ENCODE data around the gene PACRG.

The PACRG gene

DNA sequence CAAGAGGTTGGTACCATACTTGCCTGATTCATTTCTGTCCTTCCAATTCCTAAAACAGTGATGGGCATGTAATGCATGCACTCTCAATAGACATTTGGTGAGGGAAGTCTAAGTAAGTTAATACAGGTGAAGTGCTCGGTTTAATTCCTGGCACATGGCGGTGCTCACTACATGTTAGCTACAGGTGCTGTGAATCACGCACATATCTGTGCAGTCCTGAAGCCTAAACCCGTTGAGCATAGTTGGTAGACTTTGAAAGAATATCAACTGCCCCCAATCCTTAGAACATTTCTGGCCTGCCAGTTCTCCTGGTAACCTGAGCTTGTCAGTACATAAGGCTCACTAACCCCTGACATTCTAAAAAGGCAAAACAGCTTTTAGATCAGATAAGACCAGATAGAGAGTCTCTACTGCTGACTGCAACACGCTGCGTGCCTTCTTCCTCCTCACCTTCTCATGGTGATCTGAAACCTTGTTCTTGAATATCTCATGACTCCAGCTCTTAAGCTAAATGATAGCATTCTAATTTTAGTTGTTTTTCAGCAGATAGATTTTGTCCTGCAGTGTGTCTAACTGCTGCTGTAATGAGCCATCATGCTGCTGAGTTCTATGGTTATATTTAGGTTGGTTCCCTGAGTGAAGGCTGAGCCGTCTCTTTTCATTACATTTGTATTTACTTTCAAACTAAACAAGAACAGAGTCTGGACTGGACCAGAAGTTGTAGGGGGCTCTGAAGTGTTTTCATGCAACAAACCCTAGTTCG is 358.3 kb downstream of the PACRG start:
- no peak for DNase-seq (ENCODE audit: low read depth)

DNA sequence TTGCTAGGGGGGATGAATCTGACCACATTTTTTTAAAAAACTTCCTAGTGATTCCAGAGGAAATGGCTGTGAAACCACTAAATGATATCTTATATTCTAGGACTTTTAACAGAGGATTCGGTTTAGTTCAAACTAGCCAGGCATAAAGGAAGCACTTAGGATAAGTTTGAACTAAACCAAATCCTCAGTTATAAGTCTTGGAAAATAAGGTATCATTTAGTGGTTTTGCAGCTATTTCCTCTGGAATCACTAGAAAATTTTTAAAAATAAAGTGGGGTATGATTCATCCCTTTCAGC is 358.8 kb downstream of the PACRG start:
- no peak for DNase-seq (ENCODE audit: low read depth)

DNA sequence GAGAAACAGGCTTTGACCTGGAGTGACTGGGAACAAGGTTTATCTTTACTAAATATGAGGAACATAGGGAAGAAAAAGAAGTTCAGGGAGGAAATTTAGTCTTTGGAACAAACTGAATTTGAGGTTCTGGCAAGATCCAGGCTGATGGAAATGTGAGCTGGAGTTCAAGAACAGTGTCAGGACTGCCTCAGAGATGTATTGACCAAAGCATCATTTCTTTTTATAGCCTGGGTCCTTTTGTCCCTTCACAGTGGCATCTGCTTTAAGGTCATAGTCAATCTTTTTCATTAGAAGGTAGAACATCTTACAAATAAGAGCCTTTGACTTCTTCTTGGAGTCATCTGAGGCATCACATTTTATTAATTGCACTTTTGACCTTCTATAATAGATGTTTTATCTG is 360.2 kb downstream of the PACRG start:
- DNase-seq (ENCODE audit: low read depth) = no peak

DNA sequence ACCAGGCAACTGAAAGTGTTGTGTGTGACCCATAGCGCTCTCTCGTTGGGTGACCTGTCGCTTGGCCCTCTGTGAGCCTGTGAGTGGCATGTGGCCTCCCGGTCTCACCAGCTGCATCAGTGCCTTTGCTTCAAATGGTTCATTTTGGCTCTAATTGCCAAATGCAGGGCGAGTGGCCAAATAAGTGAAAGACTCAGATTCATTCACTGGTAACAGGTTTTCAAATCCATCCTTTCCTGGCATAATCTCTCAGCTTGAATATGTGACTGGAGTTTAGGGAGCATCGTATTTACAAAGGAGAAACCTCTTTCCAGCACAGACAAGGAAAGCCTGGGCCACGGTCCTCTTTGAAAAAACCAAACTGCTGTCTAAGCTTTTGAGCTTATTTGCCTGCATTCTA is 365.1 kb downstream of the PACRG start:
- DNase-seq (ENCODE audit: low read depth) = no peak

DNA sequence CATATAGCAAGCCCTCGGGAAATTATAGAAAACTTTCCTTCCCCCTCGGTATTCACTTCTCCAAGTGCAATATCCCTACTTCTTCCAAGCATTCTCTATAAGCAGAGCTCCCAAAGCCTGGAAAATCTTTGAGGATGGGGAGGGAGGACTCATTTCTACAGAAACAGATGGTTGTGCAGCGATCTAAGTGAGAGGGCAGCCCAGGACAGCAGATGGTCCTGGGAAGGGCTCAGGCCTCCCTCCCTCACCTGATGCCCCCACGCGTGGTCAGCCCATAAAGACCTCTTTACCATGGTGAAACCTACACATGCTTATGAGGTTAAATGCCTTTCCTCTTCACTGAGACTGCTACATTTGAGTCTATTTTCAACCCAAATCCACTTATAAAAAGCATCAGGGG is 367.1 kb downstream of the PACRG start:
- no peak for DNase-seq (ENCODE audit: low read depth)

DNA sequence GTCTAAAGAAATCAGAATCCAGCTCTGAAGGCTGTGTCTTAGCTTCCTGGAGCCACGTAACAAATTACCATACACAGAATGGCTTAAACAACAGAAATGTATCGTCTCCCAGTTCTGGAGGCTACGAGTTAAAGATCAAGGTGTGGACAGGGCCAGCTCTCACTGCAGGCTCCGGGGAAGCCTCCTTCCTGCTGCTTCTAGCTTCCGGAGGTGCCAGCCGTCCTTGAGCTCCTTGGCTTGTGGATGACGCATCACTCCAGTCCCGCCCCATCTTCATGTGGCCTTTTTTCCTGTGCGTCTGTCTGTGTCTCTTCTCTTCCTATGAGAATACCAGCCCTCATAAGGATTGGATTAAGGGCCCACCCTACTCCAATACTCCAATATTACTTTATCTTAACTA is 367.6 kb downstream of the PACRG start:
- no peak for DNase-seq (ENCODE audit: low read depth)

DNA sequence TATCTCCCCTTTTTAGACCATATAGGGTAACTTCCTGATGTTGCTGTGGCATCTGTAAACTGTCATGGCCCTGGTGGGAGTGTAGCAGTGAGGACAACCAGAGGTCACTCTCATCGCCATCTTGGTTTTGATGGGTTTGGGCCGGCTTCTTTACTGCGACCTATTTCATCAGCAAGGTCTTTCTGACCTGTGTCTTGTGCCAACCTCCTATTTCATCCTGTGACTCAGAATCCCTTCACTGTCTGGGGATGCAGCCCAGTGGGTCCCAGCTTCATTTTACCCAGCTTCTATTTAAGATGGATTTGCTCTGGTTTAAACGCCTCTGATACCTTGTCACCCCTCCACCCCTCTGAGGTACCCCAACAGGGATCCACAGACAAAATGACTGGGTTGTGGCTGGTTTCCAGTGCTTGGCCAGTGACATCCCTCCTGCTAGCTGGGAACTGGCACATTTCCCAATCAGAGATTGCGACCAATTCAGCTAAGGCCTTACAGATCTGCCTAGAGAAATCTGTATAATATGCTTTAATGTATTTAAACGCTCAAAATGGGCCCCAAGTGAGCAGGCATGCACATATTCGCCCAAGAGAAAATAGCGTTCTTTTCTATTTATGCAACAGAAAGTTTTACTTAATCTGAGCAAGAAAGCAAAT is 371.2 kb downstream of the PACRG start:
- DNase-seq (ENCODE audit: low read depth) = no peak

DNA sequence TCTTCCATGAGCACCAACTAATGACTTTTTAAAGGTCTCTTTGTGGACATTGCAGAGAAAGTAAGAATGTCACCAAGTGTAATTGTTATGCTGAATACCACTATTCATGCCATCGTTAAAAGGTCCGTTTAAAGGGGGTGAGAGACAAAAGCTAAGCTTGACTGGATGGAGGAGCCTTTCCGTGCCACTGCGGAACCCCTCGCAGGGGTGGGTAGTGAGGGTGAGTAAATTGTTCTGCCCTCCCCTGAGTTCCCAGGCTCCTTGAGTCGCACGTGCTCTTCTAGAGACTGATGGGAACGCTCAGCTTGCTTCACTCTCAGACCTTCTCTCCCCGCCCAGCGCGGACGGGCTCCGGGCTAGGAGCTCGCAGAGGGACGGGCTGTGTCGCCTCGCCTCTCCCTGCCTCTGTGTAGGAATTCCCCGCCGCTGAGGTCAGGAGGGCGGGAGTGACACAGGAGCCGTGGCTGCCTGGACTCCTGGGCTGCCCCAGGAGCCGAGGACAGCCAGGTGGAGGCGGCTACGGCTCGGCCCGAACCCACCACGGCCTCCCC is 371.9 kb downstream of the PACRG start:
- no peak for DNase-seq (ENCODE audit: low read depth)

DNA sequence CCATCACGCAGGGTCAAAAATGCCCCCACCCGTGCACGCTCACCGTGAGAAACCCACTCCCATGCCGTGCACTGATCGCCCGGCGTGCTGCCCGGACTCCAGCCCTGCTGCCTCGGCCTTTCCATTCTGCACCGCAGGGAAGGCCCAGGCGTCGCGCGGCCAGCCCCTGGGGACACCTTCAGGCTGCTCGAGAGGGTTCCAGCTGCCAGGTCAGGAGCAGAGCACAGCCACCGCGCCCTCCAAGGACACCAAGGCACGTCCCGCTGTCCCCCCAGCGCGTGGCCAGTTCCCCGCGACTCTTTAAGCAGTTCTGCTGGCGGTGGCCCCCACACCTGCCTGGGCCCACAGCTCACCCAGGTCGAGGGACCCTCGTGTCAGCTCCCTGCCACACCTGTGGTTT is 372.5 kb downstream of the PACRG start:
- DNase-seq (ENCODE audit: low read depth) = no peak

DNA sequence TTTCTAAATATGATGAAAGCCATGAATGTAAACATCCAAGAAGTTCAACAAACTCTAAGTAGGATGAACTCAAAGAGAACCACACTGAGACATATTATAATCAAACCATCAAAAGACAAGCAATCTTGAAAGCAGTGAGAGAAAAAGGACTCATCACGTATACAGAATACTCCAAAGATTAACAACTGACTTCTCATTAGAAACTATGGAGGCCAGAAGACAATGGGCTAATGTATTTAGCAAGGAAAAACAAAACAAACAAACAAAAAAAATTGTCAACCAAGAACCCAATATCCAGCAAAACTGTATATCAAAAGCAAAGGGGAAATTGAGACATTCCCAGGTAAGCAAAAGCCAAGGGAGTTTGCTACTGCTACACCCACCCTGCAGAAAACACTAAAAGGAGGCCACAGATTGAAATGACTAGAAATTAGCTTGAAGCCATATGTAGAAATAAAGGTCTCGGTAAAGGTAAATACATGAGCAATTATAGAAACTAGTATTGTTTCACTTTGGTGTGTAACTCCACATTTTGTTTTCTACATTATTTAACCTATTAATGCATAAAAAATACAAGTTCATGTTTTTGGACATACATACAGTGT is 385.7 kb downstream of the PACRG start:
- DNase-seq (ENCODE audit: low read depth) = no peak

DNA sequence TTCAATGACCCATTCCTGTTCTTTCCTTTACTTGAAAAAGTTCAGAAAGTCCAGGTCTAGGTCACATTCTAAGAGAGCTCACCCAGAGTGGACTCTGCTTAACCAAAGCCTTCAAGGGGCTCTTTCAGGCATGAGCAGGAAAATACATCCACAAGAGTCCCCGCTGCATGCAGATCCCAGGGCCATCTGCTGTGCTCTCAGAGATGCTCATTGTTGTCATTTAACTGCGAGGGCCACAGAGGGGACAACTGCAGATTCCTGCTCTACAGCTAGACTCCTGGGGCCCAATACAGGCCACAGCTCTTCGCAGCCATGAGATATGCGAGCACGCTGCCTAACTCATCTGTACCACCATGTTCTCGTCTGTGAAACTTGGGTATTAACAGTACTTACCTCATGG is 391.2 kb downstream of the PACRG start:
- DNase-seq (ENCODE audit: low read depth) = no peak

DNA sequence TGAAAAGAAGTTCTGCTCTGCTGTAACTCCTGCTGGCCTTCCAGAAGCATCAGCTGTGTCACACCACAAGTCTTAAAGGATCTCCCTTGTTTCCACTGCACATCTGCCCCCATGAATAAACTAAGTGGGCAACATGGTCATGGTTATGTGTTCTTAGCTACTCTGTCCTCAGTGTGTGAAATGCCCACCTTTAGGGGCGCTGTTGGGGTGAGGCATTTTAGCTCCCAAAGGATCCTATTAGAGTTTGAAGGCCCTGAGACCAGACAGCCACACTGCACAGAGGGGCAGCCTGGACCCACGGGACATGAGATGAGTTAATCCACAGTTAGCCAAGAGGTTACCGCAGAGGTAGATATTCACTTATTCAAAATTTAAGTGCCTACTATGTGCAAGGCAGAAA is 392.4 kb downstream of the PACRG start:
- no peak for DNase-seq (ENCODE audit: low read depth)

DNA sequence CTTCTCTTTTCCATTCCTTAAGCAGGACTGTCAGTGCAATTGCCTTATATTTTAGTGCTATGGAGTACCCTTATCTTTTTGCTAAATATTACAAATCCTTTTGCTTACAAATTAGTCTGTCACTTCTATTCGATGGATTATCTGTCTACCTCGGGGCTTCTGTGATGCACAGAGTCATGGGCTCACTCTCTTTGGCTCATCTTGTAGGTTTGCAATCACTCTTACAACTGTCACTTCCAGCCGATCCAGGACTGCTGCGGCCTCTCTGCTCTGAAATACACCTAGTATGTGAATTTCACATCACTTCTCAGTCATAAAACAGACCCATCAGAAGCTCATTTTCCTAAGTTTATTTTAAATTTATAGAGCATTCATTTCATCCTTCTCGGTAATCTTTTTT is 393.5 kb downstream of the PACRG start:
- DNase-seq (ENCODE audit: low read depth) = no peak

DNA sequence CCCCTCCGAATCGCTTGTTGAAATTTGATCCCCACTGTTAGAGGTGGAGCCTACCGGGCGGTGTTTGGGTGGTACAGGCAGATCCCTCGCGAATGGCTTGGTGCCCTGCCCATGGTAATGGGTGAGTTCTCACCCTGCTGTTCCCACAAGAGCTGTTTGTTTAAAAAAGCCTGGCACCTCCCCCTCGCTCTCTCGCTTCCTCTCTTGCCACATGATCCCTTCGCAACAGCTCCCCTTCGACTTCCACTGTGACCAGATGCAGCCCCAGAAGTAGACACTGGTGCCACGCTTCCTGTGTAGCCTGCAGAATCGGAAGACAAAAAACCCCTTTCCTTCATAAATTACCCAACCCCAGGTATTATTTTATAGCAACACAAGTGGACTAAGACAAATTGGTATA is 394.6 kb downstream of the PACRG start:
- no peak for DNase-seq (ENCODE audit: low read depth)

DNA sequence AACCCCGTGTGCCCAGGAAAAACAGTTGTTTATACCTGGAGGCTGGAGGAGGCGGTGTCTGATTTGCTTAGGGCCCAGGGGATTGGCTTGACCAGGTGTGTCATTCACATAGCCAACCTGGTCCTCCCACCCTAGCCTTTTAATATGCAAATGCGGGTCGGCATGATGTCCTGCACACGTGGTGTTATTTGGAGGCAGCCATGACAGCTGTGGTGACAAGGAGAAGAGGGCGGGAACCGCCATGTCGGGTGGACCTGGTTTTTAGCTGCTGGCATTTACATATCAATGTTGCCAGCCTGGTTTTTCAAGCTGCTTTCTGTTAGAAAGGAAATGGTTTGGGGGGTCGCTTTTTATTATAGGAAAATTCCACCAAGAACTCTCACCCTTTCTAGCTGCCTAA is 395.3 kb downstream of the PACRG start:
- no peak for DNase-seq (ENCODE audit: low read depth)

DNA sequence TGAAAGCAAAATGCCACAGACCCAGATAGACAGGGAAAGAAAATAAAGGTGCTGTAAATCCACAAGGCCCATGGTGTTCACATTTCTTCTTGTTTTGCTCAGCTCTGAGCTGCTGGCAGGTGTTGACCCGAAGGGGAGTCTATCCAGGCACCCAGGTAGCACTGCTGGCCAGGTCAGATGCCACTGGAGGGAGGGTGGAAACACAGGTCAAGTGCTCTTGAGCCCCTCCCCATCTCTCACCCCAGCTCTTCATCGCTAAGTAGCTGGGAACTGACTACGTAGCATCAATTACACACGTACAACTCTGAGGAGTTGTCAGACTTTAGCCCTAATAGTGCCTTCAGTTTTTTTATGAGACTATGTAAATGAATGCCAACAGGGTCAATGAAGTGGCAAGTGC is 399.0 kb downstream of the PACRG start:
- DNase-seq (ENCODE audit: low read depth) = no peak

DNA sequence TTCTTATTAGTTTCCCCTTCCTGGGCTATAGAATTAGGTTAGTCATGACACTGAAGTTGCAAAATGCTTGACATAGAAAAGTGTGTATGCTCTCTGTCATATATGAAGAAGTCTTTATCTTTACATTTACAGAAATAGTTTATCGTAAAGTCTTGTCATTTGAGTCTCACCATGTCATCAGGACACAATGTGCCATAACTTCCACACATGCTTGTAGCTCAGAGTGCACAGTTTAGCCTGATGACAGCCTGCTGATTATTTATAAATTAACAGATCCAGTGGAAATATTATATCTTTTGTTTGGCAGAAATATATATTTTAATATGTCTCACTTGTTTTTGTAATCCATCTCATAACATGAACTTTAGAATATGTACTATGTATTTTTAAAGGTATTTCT is 399.8 kb downstream of the PACRG start:
- DNase-seq (ENCODE audit: low read depth) = no peak

DNA sequence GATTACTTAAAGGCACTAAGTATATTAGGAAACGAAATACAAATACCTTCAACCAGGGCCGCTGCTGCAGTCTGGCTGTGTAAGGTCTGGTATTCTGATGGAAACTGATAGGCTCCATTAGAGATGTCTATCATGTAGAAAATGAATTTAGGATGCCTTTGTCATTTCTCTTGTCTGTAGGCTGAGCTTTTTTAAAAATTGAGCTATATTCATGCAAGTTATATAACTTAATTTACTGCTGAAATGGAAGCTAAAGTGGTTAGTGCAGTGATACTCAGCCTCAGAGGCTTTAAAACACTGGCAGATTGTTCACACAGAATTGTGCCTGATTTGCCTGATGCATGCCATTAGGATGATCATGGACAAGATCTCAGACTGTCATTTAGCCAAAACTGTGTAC is 400.6 kb downstream of the PACRG start:
- no peak for DNase-seq (ENCODE audit: low read depth)

DNA sequence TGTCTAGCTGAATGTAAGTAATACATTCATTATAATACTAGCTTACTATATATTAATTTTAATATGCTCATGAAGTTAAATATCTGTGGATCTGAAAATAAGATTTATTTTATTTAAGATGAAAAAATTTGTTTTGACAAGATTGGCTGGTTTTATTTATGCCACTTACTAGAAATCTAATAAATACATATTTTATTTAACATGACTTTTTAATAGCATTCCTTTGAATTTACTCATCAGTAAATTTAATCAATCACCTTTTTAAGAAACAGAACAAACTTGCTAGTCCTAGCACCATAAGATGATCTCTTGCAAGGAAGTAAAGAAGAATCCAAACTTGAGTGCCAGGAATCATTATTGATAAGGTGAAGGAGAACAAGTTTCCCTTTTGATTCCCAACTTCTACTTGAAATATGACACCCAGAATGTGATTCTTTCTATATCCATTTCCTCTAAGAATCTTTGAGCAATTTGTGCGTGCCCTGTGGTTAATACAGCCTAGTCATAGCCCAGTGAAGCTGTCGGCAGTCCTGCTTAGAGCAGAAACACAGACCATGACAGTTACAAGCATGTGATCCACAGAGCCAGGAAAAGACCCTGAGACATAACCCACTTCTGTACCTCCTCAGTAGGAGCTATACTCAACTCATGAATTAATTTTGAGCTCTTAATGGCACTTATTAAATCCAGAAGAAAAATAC is 404.4 kb downstream of the PACRG start:
- DNase-seq (ENCODE audit: low read depth) = no peak

DNA sequence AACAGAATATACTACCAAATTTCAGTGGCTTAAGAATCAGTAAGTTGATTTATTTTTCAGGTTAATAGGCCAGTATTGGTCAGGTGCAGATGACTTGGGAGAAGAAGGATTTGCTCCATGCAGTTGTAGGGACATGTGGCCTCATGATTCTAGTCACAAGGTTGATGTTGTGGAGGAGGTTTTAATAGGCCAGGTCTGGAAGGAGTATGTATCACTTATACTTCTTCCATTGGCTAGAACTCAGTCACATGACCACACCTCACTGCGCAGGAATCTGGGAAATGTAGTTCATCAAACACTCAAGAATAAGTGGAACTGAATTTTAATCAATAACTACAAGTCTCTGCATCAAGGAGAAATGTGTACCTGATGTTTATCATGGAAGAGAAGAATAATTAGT is 405.2 kb downstream of the PACRG start:
- no peak for DNase-seq (ENCODE audit: low read depth)

DNA sequence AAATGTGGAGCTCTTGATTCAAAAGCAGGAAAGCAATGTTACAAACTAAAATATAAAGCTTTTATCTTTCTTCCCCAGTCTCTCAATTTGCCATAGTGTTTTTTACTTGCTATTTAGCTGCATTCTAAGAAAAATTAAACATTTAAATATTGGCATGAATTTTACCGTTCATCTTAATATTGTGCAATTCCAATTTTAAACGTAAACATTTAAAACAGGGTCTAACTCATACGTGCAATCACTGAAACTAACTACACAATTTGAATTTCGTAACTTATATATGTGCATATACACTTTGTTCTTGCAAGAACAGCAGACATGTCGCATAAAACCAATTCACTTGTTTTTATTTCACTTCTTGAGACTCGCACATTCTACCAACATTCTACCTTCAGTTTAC is 405.9 kb downstream of the PACRG start:
- DNase-seq (ENCODE audit: low read depth) = no peak

DNA sequence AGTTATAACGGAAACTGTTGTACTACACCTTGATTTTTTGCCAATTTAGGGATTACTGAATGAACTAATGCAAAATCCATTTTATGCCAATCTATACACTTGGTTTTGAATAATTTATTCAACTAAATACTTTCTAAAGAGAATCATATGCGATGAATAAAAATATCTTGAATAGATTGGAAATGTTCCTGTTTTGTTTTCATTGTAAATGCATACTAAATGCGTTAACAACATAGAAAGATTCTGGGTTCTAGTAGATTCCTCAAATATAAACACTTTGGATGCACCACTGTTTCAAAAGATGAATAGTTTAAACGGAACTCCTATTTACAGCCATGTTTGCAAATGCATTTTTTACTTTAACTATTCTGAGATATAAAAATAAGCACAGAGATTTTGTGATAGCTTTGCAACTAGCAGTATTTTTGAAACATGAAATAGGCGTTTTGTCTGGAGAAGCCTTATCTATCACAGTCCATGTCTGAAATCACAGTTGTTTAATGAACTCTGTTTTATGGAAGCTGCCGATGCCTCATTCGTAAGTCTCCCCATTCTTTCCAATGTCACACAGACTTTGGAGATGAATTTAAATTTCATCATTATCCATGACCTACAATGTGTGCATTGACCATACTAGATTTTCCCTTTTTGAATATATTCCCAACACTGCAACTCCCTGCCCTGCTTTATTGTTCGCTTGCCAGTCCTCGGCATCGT is 409.1 kb downstream of the PACRG start:
- no peak for DNase-seq (ENCODE audit: low read depth)
